ENCODE data around the gene FBXL16.

Gene FBXL16

DNA sequence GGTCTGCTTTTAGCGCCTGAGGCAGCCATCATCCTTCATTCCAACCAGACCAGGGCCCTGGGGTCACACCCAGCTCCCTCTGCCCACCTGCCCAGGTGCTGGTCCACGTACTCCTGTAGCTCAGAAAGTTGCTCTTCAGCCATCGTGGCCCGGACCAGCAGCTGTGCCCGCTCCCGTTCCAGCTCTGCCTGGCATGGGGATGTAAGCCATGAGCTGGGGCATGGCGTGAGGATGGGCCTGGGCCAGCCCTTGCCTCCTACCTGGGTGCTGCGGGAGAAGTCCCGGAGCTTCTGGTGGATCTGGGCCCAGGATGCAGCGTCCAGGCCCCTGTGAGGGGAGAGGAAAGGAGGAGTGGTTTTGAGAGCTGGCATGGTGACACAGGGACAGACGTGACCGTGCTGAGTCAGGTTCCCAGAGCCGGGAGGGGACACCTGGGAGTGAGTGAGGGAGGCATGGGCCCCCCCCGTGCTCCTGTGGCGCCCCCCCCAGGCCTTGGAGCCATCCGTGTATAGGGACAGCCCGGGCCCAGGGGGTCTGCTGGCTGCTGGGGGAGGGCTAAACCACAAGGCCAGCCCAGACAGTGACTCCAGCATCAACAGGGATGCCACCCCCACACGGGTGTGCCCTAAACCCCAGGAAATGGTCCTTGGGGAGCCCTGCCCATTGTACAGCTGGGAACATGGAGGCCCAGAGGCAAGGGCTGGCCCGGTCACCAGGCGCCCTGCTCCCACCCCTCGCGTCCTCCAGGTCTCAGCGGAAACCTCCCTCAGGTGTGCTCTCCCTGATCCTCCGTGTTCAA lies 17.4 kb upstream of the FBXL16 start:
- no peak for DNase-seq

DNA sequence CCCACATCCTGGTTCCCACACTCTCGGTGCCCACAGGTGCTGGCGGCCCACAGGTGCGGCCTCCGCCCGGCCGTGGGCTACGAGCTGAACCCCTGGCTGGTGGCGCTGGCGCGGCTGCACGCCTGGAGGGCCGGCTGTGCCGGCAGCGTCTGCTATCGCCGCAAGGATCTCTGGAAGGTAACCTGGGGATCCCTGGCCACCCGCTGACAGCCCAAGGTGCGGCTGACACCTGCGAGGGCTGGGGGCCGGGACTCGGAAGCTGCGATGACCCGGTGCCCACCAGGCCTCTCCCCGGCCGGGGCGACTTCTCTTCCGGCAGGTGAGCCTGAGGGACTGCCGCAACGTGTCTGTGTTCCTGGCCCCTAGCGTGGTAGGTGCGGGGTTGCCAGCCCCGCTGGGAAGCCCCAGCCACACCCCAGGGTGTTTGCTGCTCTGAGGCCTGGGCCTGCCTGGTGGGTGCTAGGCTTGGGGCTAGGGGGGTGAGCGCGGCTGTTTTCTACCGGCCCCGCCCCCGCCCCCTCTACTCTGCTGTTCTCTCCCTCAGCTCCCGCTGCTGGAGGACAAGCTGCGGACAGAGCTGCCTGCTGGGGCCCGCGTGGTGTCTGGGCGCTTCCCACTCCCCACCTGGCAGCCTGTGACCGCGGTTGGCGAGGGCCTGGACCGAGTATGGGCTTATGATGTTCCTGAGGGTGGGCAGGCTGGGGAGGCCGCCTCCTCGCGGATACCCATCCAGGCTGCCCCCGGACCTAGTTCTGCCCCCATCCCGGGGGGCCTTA lies 16.4 kb upstream of the FBXL16 start:
- no peak for DNase-seq

DNA sequence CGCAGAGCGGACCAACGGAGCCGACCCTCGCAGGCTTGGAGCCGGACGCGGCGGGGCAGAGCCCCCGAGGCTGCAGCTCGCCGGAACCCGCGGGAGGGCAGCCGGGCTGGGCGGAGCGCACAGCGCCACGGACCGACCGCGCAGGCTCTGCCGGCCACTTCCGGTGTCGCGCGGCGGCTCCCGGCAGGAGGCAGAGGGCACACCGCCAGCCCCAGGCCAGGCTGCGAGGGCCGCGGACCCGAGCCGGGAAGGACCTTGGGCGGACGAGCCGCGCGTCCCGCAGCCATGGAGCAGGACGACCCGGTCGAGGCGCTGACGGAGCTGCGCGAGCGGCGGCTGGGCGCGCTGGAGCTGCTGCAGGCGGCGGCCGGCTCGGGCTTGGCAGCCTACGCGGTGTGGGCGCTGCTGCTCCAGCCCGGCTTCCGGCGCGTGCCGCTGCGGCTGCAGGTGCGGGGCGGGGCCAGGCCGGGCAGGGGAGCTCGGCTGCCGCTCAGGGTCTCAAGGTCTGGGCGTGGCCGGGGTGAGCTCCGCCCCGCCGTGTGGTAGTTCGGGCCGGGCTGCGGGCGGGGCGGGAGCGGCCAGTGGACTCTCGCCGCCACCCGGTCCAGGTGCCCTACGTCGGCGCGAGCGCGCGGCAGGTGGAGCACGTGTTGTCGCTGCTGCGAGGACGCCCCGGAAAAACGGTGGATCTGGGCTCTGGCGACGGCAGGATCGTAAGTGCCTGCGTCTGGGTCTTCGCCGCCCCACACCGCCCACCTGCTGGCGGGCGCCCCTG lies 15.6 kb upstream of the FBXL16 start, which contains the start of gene ANTKMT:
Gene ANTKMT, plus strand, starts transcription at position 157 of the 775 bp plus-strand sequence. Its CDS starts 129 bp downstream, at position 286.
- DNase-seq: peak; percentile 72

DNA sequence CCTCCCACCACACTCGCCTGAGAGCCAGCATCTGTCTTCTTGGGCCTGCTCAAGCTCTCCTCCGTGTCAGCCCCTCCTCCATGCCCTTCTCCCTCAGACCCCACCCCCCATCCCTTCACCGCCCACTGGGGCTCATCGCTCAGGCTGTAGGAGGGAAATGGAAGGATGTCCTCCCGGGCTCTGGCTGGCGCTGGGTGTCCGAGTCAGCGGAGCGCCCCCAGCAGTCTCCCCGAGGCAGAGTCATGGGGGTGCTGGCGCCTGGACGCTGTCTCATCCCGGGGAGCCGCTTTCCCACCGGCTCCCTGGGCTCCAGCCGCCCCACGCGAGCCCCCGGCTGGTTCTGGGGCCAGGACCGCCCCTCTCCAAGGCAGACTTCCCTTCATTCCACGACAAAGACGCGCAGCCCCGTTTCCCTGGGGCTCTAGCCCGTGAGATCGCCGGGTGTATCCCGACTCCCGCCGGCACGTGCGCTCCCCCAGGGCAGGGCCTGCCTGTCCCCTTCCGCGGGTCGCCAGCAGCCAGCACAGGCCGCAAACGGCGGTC lies 14.9 kb upstream of the FBXL16 start:
- peak; percentile 35 for DNase-seq

DNA sequence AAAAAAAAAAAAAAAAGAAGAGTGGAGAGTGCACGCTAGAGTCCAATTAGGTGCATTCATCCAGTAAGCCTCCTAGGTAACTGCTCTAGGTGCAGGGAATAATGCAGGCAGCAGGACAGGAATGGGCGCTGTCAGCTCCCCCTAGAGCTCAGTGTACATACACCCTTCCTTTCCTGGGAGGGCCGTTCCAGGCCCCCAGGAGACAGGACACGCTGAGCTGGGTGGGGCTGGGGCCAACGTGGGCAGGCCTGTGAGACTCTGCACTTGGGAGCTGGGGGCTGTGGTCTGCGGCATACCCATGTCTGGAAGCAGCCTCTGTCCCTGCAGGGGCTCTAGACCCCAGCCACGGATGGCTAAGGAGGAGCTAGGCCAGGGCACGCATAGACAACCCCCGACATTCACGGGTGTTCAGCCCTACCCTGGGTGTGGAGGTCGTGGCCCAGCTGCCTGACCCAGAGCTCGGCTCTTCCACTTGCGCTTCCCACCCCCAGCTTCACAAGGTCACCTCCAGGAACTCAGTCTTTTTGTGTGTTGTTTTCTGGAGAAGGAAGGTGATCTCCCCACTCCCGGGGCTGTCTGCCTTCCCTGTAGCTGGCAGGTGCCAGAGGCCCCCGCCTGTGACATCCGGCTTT lies 14.3 kb upstream of the FBXL16 start:
- no peak for DNase-seq

DNA sequence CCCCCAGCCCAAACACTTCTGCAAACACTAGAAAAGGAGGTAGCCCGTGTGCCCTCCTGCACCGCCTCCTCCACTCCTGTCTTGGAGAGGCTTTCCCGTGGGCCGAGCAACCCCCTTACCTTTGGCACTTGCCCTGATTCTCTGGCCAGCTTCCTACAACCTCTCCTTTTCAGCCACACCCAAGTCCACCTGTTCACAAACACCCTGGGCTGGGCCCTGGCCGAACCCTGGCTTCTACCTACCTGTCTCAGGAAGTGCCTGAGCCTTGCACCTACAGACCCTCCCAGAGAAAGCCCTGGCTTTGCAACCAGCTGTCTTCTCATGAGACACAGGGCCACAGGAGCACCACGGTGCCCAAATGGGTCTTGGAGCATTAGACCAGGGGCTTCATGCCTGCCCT lies 13.3 kb upstream of the FBXL16 start:
- no peak for DNase-seq

DNA sequence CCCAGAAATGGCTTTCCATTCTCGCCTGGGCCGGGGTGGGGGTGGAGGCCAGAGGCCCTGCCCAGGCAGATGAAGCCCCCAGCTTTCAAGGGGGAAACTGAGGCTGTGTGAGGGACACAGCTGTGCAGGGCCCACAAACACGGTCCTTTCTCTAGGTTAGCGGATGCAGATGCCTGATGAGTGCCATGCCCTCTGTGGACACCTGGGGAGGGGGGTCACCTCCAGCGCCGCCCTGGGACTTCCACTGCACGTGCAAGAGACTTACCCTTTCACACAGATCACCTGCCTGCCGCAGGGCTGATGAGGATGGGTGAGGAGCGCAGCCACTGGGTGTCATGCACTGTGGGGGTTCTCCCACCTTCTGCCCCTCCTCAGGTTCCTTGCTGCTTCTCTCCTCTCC lies 12.8 kb upstream of the FBXL16 start:
- no peak for DNase-seq

DNA sequence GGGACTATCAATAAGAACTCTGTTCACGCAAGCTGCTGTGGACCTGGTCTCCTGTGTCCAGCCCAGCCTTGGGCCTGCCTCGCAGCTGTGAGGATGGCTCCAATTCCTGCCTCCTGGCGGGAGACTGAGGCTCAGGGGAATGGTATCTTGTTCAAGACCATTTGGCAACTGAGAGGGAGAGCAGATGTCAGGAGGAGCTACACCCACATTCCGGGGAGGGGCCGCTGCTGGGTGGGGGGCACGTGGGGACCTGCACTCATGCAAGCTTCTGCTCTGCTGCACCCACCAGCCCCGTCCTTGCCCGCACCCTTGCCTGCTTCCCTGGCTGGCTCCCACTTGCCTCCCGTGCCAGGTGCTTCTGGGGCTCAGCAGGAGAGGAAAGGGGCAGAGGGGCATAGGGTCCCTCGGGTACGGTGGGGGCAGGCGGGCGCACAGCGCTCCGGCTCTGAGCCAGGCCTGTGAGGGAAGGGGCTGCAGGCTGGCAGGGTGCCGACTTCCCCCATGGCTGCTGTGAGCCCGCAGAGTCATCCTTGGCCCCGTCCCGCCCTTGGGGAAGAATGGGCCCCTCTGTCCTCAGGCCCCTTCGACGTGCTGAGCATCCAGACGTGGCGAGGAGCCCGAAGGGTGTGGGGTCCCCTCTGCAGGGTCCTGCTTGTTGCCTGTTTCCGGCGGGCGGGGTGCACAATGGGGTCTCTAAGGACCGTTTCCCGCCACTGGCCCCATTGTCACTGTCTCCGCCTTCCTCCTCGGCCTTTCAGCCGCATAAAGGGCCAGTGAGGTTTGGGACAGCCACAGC lies 12.0 kb upstream of the FBXL16 start:
- DNase-seq: no peak

DNA sequence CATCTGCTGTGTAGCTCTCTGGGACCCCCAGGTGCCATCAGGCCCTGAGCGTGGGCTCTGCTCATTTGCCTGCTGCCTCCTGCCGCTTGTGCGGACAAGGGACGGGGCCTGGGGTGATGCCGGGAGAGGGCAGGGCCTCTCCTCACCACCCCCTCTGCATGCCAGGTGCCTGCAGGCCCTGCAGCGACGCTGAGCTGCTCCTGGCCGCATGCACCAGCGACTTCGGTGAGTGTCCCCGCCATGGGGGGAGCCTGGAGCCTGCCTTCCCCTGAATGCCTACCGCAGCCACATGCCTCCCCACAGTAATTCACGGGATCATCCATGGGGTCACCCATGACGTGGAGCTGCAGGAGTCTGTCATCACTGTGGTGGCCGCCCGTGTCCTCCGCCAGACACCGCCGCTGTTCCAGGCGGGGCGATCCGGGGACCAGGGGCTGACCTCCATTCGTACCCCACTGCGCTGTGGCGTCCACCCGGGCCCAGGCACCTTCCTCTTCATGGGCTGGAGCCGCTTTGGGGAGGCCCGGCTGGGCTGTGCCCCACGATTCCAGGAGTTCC lies 11.2 kb upstream of the FBXL16 start:
- DNase-seq: no peak

DNA sequence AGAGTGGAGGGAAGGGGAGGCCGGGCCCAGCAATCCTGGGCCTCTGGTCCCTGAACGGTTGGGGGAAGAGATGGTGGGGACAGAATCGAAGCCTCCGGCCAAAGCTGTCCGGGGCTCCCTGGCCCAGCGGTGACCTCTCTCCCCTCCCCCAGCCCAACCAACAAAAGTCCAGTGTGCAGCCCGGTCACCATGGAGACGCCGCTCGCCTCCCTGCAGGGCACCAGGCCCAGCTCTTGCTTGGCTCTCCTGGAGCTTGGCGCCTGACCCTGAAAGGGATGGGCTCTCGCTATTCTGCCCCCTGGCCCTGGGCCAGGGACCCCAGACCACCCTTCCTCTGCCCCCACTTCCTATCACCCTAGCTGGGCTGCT lies 10.6 kb upstream of the FBXL16 start:
- no peak for DNase-seq

DNA sequence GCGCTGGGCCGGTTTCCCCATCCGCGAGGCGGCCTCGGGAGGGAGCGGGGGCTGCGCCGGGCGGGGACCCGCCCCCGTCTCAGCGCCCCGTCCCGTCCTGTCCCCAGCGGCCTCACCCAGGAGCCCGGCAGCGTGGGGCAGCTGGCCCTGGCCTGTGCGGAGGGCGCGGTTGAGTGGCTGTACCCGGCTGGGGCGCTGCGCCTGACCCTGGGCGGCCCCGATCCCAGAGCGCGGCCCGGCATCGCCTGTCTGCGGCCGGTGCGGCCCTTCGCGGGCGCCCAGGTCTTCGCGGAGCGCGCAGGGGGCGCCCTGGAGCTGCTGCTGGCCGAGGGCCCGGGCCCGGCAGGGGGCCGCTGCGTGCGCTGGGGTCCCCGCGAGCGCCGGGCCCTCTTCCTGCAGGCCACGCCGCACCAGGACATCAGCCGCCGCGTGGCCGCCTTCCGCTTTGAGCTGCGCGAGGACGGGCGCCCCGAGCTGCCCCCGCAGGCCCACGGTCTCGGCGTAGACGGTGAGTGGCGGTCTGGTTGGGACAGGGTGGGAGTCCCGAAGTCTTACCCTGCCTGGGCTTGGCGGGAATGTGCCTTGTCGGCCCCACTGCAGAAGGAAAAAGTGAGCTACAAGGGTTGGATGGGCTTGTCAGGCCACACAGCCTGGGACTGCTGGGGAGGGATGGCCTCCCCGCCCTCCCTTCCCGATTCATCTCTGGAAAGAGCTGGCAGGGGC lies 10.0 kb upstream of the FBXL16 start:
- no peak for DNase-seq

DNA sequence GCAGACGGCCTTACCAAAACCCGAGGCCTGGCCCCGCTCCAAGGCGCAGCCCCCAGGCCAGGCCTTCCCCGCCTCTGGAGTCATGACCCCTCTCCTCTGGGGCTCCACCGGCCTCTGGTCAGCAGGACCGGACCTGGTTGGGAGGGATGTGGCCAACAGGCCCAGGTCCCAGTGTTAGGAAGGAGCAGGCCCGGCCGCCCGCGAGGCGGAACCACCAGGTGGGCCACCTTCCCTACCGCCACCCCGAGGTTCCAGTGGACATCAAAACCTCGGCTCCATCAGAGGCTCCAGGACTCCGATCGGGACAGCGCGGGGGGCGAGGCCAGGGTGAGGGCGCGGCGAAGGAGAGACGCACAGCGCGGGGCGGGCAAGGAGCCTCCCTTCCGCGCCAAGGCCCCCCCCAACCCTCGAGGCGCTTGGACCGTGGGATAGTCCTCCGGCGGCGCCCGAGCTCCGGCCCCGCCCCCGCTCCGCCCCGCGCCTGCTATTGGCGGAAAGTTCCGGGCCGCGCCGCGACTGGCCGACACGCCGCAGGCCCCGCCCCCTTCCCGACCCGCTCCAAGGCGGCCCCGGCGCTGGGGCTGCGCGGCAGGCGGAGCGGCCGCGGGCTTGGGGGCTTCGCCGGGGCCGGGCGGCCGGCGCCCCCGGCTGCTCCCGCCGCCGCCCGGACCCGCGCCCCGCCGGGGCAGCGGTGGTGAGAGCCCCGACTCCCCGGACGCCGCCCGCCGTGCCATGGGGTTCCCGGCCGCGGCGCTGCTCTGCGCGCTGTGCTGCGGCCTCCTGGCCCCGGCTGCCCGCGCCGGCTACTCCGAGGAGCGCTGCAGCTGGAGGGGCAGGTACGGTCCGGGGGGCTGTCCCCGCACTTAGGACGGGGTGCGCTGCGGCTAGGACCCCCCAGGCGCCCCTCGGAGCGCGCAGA lies 9.2 kb upstream of the FBXL16 start, which contains the start of gene METRN:
Gene METRN, plus strand, starts transcription at position 561 of the 919 bp plus-strand sequence. Its CDS starts 172 bp downstream, at position 733.
- DNase-seq: peak; percentile 90

DNA sequence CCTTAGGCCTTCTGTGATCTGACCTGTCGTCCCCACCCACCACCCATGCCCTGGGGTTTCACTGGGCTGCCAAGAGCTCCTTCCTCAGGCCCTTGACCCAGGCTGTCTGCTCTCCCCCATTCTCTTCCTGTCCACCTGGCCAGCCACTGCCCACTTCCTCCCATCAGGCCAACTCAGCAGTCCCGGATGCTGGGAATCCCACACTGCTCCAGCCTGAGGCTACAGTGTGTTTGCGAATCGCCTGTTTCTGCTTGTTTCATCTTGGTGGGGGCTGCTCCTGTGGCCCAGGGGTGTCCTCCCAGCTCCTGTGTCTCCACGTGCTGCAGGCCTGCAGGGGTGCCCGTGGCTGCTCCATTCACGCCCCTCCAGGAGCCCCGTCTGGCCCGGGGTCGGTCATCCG lies 8.5 kb upstream of the FBXL16 start:
- no peak for DNase-seq

DNA sequence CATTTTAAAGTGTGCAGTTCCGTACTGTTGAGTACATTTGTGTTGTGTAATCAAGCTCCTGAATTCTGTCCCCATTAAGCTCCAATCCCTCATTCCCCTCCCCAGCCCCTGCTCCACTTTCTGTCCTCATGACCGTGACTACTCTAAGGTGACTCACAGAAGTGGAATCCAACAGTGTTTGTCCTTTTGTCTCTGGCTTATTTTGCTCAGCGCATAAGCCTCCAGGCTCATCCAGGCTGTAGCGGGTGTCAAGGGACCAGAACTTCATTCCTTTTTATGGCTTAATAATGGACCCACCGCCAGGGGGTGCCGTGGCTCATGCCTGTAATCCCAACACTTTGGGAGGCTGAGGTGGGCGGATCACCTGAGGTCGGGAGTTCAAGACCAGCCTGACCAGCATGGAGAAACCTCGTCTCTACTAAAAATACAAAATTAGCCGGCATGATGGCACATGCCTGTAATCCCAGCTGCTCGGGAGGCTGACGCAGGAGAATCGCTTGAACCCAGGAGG lies 7.2 kb upstream of the FBXL16 start:
- peak; percentile 50 for DNase-seq

DNA sequence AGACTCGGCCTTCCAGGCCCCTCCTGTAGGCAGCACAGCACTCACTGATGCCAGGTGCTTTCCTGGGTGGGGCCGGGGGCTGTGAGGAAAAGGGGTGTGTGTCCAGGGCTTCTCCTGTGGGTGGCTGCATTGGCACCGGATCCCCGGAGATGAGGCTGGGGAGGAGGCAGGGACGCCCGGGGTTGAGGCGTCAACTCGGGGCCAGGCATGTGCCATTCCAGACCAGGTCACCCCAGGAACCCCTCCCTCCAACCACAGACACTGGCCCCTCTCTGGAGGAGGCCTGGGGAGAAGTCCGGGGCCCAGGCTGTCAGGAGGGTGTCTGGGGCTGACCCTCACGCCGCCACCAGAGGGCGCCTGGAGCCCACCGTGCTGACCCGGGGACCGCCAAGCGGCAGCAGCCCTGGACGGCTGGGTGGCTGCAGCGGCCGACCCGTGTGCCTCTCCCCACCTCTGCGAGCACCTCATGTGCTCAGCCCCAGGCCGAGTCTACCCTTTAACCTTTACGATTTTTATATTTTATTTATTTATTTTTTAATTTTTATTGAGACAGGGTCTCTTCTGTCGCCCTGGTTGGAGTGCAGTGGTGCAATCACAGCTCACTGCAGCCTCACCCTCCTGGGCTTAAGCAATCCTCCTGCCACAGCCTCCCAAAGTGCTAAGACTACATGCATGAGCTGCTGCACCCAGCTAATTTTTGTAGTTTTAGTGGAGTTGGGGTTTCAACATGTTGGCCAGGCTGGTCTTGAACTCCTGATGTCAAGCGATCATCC lies 6.1 kb upstream of the FBXL16 start:
- DNase-seq: peak; percentile 82

DNA sequence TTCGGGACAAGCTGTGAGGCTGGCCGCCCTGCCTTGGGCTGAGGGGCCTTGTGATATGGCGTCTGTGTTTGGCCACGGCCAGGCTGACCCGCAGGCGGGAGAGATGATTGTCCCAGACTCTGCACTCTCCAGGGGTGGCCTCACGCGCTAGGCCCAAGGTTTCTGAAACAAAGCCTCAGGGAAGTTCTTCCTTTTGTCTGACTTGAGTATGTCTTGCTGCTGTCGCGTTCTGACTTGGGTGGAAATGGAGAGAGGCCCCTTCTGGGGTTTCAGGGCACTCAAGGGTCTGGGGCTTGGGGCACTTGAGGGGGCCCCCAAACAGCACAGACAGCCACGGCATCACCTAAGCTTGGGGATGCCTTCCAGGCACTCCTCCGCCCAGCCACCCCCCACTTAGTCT lies 5.5 kb upstream of the FBXL16 start:
- DNase-seq: no peak

DNA sequence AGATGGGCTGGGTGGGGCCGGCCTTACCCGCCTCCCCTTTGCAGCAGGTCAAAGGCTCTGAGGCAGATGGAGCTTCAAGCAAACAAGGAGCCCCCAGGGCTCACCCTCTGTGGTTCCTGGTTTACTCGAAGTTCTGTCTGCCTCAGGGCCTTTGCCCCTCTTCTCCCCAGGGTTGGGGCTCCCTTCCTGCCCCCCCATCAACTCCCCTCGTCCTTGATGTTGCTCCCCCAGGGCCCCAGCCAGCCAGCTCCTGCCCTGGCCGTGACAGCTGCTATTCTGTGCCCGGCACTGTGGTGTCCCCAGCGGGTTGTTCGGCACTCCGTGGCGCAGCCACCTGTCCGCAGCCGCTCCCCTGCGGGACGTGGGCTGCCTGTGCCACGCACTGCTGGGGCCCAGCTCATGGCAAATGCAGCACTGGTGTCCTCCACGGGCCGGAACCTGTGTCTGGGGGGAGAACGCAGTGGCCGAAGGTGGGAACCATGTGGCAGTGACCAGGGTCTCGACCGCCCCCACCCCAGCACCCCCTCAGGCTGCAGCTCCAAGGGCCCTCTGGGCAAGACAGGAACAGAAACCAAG lies 5.0 kb upstream of the FBXL16 start:
- DNase-seq: no peak

Data from activated naive CD4-positive, alpha-beta T cell treated with Interleukin-2 at 50 U/mL for 16 hours (primary cell).